Vagina (tissue), 2 donors: ENCODE measurements around the gene PPIF. TPM values are rescaled to one million over a fixed set of nuclear protein-coding genes. Genes with fewer than 3 reads are reported as not detected.
A peak's percentile ranks its signal among the peaks of the same experiment; 100 is the strongest.

ENCODE experiments used
- DNase-seq, 2 donors: peaks; one replicate each; pipeline ENCODE4 v3.0.0-alpha.2; 2017; ENCODE audit errors: extremely low spot score in 2 of 2
- H3K27ac ChIP-seq: fragments of 200-600 bp; sonication (generic); one replicate; pipeline ENCODE4 v1.5.1; 2019
- H3K27me3 ChIP-seq: fragments of 200-600 bp; sonication (generic); one replicate; pipeline ENCODE4 v1.5.1; 2019
- H3K36me3 ChIP-seq, 2 donors: fragments of 200-600 bp; sonication (generic); one replicate each; pipeline ENCODE4 v1.5.1; 2017 to 2019
- H3K4me1 ChIP-seq: fragments of 200-600 bp; sonication (generic); one replicate; pipeline ENCODE4 v1.5.1; 2019
- H3K4me3 ChIP-seq, 2 donors: fragments of 200-600 bp; sonication (generic); 1 replicate in 1 of 2; 2 replicates in 1 of 2; pipeline ENCODE4 v1.5.1; 2016 to 2019
- H3K9me3 ChIP-seq: fragments of 200-600 bp; sonication (generic); one replicate; pipeline ENCODE4 v1.5.1; 2019
- POLR2A ChIP-seq, 2 donors: fragments of 450-650 bp; IDR thresholded peaks; one replicate each; pipeline ENCODE4 v1.6.1; 2017; ENCODE audit warnings: antibody characterized with exemption in 2 of 2, mild to moderate bottlenecking in 2 of 2, moderate library complexity in 2 of 2
- POLR2AphosphoS5 ChIP-seq, 2 donors: sonication (generic); formaldehyde crosslinking; IDR thresholded peaks; one replicate each; pipeline ENCODE4 v1.9.0; 2017; ENCODE audit warnings: antibody characterized with exemption in 2 of 2, mild to moderate bottlenecking in 2 of 2, low read depth in 1 of 2; ENCODE audit not compliant: insufficient read depth in 1 of 2
- intact Hi-C: fragments of 100-400 bp; cut with DNase I; formaldehyde crosslinking; loops from one replicate; pipeline ENCODE4 v1.15.1; 2023
- total RNA-seq: library from RNA; depleted of rRNA; stranded (reverse); fragments of >200 nt; gene quantifications from one replicate; pipeline ENCODE4 v1.2.3, GENCODE V29; 2016
- TF ChIP-seq, protein P1 (sequence below), 3 experiments: fragments of 450-650 bp in 2 of 3; fragments of 200-600 bp in 1 of 3; sonication (generic) in 1 of 3; IDR thresholded peaks; one replicate each; pipeline ENCODE4 v1.5.1; 2017 to 2019; ENCODE audit warnings: antibody characterized with exemption in 3 of 3, mild to moderate bottlenecking in 2 of 3, moderate library complexity in 2 of 3

PPIF gene
- total RNA-seq, 1 donor from 2014 or later = 44.7 TPM

DNA sequence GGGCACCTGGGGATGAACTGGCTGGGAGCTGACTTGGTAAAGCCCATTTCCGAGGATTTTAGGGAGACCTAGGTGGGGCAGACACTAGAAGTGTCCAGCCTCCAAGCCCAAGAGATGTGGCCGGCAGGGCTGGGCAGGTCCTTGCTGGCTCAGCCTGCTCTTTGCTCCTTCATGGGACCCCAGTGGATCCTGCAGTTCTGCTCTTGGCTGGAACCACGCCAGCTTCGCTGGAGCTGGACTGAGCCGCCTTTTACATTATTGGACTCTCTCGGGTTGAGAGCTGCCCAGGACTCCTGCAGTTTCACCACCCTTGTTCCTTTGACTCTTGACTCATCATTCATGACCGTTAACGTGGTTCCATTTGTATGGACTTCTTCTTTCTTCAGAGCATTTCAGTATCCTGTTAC lies 5.7 kb downstream of the PPIF start:
- peaks cover 0 to 51% of the 10 kb centered on the region in 2 donors for H3K36me3 ChIP-seq
- no peak overlapping the region for H3K4me3 ChIP-seq
- DNase-seq = peak in 1 of 2 donors; percentile 83
- H3K9me3 ChIP-seq = no peaks in the 10 kb centered on the region
- H3K4me1 ChIP-seq = peaks cover 17% of the 10 kb centered on the region
- H3K27ac ChIP-seq = no peak overlapping the region
- H3K27me3 ChIP-seq = no peaks in the 10 kb centered on the region
- intact Hi-C loops = no loop called here
- no peak for TF ChIP-seq POLR2A (IDR thresholded peaks at IDR 0.05)
- TF ChIP-seq, protein P1, sequence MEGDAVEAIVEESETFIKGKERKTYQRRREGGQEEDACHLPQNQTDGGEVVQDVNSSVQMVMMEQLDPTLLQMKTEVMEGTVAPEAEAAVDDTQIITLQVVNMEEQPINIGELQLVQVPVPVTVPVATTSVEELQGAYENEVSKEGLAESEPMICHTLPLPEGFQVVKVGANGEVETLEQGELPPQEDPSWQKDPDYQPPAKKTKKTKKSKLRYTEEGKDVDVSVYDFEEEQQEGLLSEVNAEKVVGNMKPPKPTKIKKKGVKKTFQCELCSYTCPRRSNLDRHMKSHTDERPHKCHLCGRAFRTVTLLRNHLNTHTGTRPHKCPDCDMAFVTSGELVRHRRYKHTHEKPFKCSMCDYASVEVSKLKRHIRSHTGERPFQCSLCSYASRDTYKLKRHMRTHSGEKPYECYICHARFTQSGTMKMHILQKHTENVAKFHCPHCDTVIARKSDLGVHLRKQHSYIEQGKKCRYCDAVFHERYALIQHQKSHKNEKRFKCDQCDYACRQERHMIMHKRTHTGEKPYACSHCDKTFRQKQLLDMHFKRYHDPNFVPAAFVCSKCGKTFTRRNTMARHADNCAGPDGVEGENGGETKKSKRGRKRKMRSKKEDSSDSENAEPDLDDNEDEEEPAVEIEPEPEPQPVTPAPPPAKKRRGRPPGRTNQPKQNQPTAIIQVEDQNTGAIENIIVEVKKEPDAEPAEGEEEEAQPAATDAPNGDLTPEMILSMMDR (IDR thresholded peaks at IDR 0.05) = no peak
- no peak for TF ChIP-seq POLR2AphosphoS5 (IDR thresholded peaks at IDR 0.05; ENCODE audit: insufficient read depth in 1 of 2, low read depth in 1 of 2)

DNA sequence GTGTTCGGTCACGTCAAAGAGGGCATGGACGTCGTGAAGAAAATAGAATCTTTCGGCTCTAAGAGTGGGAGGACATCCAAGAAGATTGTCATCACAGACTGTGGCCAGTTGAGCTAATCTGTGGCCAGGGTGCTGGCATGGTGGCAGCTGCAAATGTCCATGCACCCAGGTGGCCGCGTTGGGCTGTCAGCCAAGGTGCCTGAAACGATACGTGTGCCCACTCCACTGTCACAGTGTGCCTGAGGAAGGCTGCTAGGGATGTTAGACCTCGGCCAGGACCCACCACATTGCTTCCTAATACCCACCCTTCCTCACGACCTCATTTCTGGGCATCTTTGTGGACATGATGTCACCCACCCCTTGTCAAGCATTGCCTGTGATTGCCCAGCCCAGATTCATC lies 6.5 kb downstream of the PPIF start:
- H3K4me1 ChIP-seq = peaks cover 10% of the 10 kb centered on the region
- TF ChIP-seq, protein P1 (IDR thresholded peaks at IDR 0.05) = no peak
- no peak for TF ChIP-seq POLR2A (IDR thresholded peaks at IDR 0.05)
- no peak for TF ChIP-seq POLR2AphosphoS5 (IDR thresholded peaks at IDR 0.05; ENCODE audit: insufficient read depth in 1 of 2, low read depth in 1 of 2)
- intact Hi-C loops = no loop called here
- H3K9me3 ChIP-seq = no peaks in the 10 kb centered on the region
- no peak overlapping the region for H3K27ac ChIP-seq
- DNase-seq = peak in 1 of 2 donors; percentile 54
- H3K4me3 ChIP-seq = no peak overlapping the region
- H3K27me3 ChIP-seq = no peaks in the 10 kb centered on the region
- H3K36me3 ChIP-seq = peaks cover 0 to 51% of the 10 kb centered on the region in 2 donors

DNA sequence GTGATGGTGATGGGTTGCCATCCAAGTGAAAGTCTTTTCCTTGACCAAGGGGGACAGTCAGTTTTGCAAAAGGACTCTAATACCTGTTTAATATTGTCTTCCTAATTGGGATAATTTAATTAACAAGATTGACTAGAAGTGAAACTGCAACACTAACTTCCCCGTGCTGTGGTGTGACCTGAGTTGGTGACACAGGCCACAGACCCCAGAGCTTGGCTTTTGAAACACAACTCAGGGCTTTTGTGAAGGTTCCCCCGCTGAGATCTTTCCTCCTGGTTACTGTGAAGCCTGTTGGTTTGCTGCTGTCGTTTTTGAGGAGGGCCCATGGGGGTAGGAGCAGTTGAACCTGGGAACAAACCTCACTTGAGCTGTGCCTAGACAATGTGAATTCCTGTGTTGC lies 6.9 kb downstream of the PPIF start:
- H3K4me1 ChIP-seq = peaks cover 5% of the 10 kb centered on the region
- no peak overlapping the region for H3K4me3 ChIP-seq
- TF ChIP-seq POLR2A (IDR thresholded peaks at IDR 0.05) = no peak
- no peak for TF ChIP-seq POLR2AphosphoS5 (IDR thresholded peaks at IDR 0.05; ENCODE audit: insufficient read depth in 1 of 2, low read depth in 1 of 2)
- TF ChIP-seq, protein P1 (IDR thresholded peaks at IDR 0.05) = no peak
- intact Hi-C loops = no loop called here
- no peaks in the 10 kb centered on the region for H3K9me3 ChIP-seq
- no peaks in the 10 kb centered on the region for H3K27me3 ChIP-seq
- no peak overlapping the region for H3K27ac ChIP-seq
- H3K36me3 ChIP-seq = peaks cover 0 to 51% of the 10 kb centered on the region in 2 donors
- no peak for DNase-seq

DNA sequence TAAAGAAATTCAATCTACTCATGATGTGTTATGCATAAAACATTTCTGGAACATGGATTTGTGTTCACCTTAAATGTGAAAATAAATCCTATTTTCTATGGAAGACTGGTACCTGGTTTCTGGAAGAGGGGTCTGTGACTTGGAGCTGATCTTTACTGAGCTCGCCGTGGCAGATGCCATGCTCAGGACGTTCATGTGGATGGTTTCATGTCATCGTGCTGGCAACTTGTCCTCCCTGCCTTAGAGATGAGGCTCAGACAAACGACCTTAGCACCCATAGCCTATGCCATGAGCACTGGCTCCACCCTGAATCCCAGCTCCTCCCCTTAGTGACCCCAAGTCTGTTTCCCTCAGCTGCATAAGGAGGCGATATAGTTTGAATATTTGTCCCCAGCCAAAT lies 7.3 kb downstream of the PPIF start:
- no peak overlapping the region for H3K27ac ChIP-seq
- H3K9me3 ChIP-seq = no peaks in the 10 kb centered on the region
- no peaks in the 10 kb centered on the region for H3K27me3 ChIP-seq
- peak in 1 of 2 donors; percentile 47 for DNase-seq
- TF ChIP-seq, protein P1 (IDR thresholded peaks at IDR 0.05) = no peak
- TF ChIP-seq POLR2A (IDR thresholded peaks at IDR 0.05) = no peak
- no peak for TF ChIP-seq POLR2AphosphoS5 (IDR thresholded peaks at IDR 0.05; ENCODE audit: insufficient read depth in 1 of 2, low read depth in 1 of 2)
- H3K4me1 ChIP-seq = peaks cover under 1% of the 10 kb centered on the region
- intact Hi-C loops = no loop called here
- peaks cover 0 to 51% of the 10 kb centered on the region in 2 donors for H3K36me3 ChIP-seq
- no peak overlapping the region for H3K4me3 ChIP-seq

DNA sequence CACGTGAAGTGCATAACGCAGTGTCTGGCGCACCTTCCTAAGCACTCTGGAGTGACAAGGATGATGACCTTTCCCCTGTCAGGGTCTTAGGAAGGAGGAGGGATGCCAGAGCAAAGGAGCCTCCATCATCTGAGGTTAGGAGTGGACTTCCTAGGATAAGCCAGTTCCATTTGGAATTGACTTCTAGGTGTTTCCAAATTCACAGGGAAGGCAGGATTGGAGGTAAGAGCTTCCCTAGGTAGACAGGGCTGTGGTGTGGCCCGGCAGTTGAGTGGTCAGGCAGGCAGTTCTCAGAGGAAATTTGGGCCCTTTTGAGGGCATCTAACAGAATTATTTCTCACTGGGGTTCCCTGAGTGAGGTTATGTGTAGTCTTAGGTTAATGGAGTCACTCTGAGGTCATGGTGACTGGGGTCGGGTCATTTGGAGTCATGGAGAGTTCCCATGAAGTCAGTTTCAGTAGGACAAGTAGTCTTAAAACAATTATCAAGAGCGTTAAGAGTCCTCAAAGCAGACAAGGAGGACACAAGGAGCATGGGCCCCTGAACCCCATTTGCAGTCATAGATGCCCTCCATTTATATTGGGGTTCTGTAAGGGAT lies 8.2 kb downstream of the PPIF start:
- TF ChIP-seq, protein P1 (IDR thresholded peaks at IDR 0.05) = no peak
- TF ChIP-seq POLR2A (IDR thresholded peaks at IDR 0.05) (no peak), POLR2AphosphoS5 (IDR thresholded peaks at IDR 0.05; ENCODE audit: insufficient read depth in 1 of 2, low read depth in 1 of 2) (no peak)
- H3K27me3 ChIP-seq = no peaks in the 10 kb centered on the region
- intact Hi-C loops = no loop called here
- H3K27ac ChIP-seq = no peak overlapping the region
- no peak overlapping the region for H3K4me3 ChIP-seq
- peaks cover 0 to 46% of the 10 kb centered on the region in 2 donors for H3K36me3 ChIP-seq
- H3K9me3 ChIP-seq = no peaks in the 10 kb centered on the region
- DNase-seq = peak in 1 of 2 donors; percentile 34
- H3K4me1 ChIP-seq = no peaks in the 10 kb centered on the region
